Measurements from ENCODE around the gene LMBR1. TPM values are rescaled to one million over a fixed set of nuclear protein-coding genes. Genes with fewer than 3 reads are reported as not detected.

The LMBR1 gene
- total and polyA plus RNA-seq, 2 of the 4 experiments (the other 2 are of a cell fraction) = 11.9 to 19.9 TPM

DNA sequence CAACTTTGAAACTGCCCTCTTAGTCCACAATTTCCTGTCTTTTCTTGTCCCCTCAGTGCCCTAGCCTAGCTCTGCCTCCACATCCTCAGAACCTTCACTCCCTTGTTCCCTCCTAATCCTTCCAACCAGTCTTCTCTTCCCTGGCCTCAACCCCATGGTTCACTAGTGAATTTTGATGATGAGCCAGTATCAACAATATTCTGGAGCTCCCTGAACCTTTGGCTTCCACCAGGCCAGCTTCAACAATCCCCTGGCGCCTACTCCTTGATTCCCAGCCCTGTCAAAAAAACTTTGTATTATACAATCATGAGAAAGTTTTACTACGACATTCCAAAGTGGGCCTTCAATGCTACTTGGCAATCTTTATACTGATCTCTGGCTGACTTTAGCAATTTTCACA, 116.5 kb downstream of the LMBR1 start:
- BruUV-seq (replicated peaks) = no TSS peak
- H3K27me3 ChIP-seq (ENCODE audit: control insufficient read depth, insufficient read depth, low read length) = no peaks in the 10 kb centered on the region
- H3K79me1 ChIP-seq (ENCODE audit: low read depth in 1 of 2, low read length in 2 of 2) = no peaks in the 10 kb centered on the region
- in situ Hi-C loops (cut with MboI; ENCODE audit: low sequenced_read_pairs) = no loop called here
- ChIA-PET POLR2A (ENCODE audit: unreplicated experiment) (no interaction called here), CTCF (interaction anchor here (0.6 kb wide), 1 partner anchor 22 kb away, joined by 4 read pairs; no protein-coding TSS in a partner anchor)
- no peaks in the 10 kb centered on the region for H3K36me3 ChIP-seq (ENCODE audit: control insufficient read depth, insufficient read depth, low read length)
- H3K56ac ChIP-seq (ENCODE audit: extremely low read depth, insufficient read depth, low read length) = no peak overlapping the region
- intact Hi-C loops (cut with micrococcal nuclease) = no loop called here
- no peak overlapping the region for H2AK5ac ChIP-seq (ENCODE audit: low read depth, low read length)
- H3K9me3 ChIP-seq (ENCODE audit: control insufficient read depth, insufficient read depth, low read length) = no peaks in the 10 kb centered on the region
- H3K14ac ChIP-seq (replicated peaks; ENCODE audit: low read depth, low read length) = no peak overlapping the region
- no peaks in the 10 kb centered on the region for H3K4me1 ChIP-seq (ENCODE audit: control insufficient read depth, insufficient read depth, low read length)
- no peak overlapping the region for H3K9ac ChIP-seq (ENCODE audit: low read depth, low read length)
- H2AFZ ChIP-seq (replicated peaks; ENCODE audit: low read length, poor library complexity) = no peak overlapping the region
- H3K4me3 ChIP-seq (ENCODE audit: insufficient read depth, low read depth, low read length) = no peak overlapping the region
- H4K8ac ChIP-seq (ENCODE audit: low read depth in 2 of 2, low read length in 2 of 2) = no peak overlapping the region
- H2BK120ac ChIP-seq (ENCODE audit: low read depth, low read length) = no peak overlapping the region
- no peak overlapping the region for H2BK15ac ChIP-seq (ENCODE audit: low read depth, low read length)
- no peaks in the 10 kb centered on the region for H3K9me1 ChIP-seq (ENCODE audit: insufficient read depth, low read length)
- no peak overlapping the region for H2AK9ac ChIP-seq (replicated peaks; ENCODE audit: low read depth, low read length, poor library complexity)
- H3K23ac ChIP-seq (ENCODE audit: low read depth, low read length) = no peak overlapping the region
- no peak overlapping the region for H3K18ac ChIP-seq (ENCODE audit: low read depth, low read length)
- no CpG with 5 or more reads among the region's 2 CpGs for WGBS, 2 experiments (ENCODE audit: extremely low coverage in 2 of 2, insufficient read length in 1 of 2)
- no peak overlapping the region for H3K4ac ChIP-seq (ENCODE audit: low read depth, low read length)
- H2BK20ac ChIP-seq (ENCODE audit: low read depth, low read length) = no peak overlapping the region
- H3K4me2 ChIP-seq (ENCODE audit: low read depth, low read length) = no peak overlapping the region
- no peak overlapping the region for H3K27ac ChIP-seq (ENCODE audit: insufficient read depth, low read length)
- no peaks in the 10 kb centered on the region for H4K20me1 ChIP-seq (ENCODE audit: insufficient read depth, low read length)
- ATAC-seq (ENCODE audit: low read depth) (no peak), DNase-seq (no peak)
- no peak overlapping the region for H4K5ac ChIP-seq (ENCODE audit: low read depth, low read length)
- TF ChIP-seq POLR2A (IDR thresholded peaks at IDR 0.05; ENCODE audit: low read depth, low read length) = no peak
- H2BK5ac ChIP-seq (ENCODE audit: low read depth, low read length, poor library complexity, severe bottlenecking) = no peak overlapping the region
- dilution Hi-C loops (cut with HindIII; ENCODE audit: low sequenced_read_pairs, unreplicated experiment) = no loop called here
- no peak overlapping the region for H4K91ac ChIP-seq (ENCODE audit: insufficient read depth, low read depth, low read length)

Measured in IMR-90 (cell line).